GM11168 (cell line): ENCODE results near the gene CNN2.
"Not testable (repeated sequence)": the region's sequence is repeated elsewhere in the genome, so short reads cannot be mapped to it uniquely, and the experiment has no call there.

Experiments used
- in situ Hi-C: fragments of 300-500 bp; cut with MboI; formaldehyde crosslinking; loops from one replicate; pipeline ENCODE4 v1.12.0; 2022; ENCODE audit warnings: low sequenced_read_pairs; ENCODE audit not compliant: unreplicated experiment

CNN2 gene

DNA sequence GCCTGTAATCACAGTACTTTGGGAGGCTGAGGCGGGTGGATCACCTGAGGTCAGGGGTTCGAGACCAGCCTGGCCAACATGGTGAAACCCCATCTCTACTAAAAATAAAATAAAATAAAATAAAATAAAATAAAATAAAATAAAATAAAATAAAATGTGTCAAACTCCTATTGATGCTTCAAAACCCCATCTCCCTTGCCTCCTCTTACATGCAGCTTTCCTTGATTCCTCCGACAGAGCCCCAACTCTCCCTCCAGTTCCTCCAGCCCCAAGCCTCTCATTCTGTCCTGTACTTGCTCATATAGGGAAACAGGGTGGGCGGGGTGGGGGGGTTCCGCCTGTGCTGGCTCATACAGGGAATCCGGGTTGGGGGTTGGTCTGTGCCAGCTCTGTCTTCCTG, 1.3 kb upstream of the CNN2 start:
- in situ Hi-C loops: not testable (repeated sequence)

DNA sequence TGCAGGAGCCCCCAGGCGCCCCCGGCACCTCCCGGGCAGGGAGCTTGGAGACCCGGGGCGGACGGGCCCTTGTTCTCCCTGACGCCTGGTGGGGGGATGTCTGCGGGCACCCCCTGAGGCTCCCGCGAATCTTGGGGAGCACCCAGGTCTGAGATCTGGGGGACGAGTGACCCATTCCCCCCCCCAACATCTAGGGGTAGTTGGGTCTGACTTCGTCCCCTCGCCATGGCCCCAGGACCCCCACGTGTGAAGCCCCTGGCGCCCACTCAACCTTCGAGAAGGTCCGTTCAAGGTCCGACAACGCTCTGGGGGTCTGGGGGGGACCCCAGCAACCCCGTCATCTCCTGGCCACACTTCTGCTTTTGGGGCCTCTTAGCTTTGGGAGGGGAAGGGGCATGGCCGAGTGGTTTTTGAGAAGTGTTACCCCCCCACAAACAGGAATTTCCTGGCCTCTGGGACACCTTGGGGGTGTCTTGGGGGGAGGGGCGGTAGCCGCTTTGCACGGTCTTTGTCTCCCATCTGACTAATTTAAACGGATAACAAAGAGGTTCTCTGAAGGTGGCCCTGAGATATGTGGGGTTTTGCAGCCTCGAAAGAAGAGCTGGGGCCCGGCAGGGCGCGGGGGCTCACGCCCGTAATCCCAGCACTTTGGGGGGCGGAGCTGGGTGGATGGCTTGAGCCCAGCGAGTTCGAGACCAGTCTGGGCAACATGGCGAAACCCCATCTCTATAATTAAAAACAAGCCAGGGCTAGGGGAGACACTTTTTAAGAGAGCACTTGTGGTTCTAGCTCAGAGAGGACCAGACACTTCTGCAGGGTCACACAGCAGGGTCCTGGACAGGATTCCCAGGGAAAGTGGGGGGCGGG, 608 bp downstream of the CNN2 start:
- in situ Hi-C loops: no loop called here

GRCh38 chr19:1027650-1028061, 1.2 kb downstream of the CNN2 start:
- in situ Hi-C loops: no loop called here

- in situ Hi-C loops: no loop called here
These were observed 1.9 kb downstream of the CNN2 start for GRCh38 chr19:1028062-1028926.

DNA sequence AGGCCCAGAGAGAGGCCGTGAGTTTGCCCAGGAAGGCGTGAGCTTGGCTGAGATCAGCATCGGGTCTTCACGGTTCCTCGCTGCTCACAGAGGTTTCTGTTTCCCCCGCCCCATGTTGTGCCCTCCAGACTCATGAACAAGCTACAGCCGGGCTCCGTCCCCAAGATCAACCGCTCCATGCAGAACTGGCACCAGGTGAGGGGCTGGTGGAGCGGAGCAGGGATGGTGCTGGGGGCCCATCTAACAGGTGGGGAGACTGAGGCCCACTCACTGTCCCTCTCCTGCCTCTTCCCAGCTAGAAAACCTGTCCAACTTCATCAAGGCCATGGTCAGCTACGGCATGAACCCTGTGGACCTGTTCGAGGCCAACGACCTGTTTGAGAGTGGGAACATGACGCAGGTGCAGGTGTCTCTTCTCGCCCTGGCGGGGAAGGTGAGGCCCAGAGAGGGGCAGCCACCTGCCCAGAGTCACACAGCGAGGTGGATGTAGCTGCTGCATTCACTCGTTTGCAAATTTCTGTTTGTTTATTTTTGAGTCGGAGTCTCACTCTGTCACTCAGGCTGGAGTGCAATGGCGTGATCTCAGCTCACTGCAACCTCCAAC, 6.0 kb downstream of the CNN2 start:
- in situ Hi-C loops: no loop called here

GRCh38 chr19:1035998-1036621, 9.7 kb downstream of the CNN2 start:
- in situ Hi-C loops: no loop called here

GRCh38 chr19:1037621-1038064, 11.2 kb downstream of the CNN2 start:
- in situ Hi-C loops: no loop called here

- in situ Hi-C loops: no loop called here
These were observed 12.7 kb downstream of the CNN2 start for GRCh38 chr19:1038978-1039645.

DNA sequence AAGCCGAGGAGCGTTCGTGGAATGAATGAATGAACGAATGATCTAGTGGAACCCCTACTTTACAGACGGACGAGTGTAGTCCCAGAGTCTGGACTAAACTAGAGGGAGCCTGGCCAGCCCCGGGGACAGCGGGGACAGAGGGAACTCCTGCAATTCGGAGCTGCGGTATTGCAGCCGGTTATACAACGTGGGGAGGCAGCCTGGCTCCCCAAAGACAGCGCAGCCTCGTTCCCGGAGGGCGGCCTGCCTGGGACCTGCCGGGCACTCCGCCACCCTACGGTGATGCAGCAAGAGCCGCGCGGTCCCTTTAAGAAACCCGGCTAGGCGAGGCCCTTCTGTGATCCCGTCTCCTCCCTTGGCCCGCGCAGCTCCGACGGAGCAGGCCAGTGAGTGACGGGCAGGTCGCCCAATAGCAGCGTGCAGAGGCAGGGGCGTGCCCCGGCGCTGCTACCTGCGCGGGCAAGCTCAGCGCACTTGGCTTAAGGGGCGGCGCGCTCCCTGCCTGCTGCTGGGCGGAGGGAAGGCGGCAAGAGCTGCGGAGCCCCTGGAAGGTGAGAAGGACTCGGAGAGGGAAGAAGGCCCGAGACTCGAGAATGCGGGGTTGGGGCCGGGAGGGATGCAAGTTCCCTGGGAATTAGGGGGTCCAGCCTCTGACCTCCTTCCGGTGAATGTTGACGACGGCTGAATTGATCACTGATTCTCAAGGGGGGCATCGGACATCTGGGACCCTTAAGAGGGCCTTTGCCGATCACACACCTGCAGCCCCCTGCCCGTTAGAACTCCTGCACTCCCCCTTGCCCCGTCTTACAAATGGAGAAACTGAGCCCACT, 13.5 kb downstream of the CNN2 start, which contains the start of gene ABCA7:
TSS of gene ABCA7 (plus strand) at position 462 of the 830 bp plus-strand sequence. CDS start 1,255 bp downstream, outside the sequence.
- in situ Hi-C loops: no loop called here

GRCh38 chr19:1040476-1041271, 14.3 kb downstream of the CNN2 start:
- in situ Hi-C loops: no loop called here

DNA sequence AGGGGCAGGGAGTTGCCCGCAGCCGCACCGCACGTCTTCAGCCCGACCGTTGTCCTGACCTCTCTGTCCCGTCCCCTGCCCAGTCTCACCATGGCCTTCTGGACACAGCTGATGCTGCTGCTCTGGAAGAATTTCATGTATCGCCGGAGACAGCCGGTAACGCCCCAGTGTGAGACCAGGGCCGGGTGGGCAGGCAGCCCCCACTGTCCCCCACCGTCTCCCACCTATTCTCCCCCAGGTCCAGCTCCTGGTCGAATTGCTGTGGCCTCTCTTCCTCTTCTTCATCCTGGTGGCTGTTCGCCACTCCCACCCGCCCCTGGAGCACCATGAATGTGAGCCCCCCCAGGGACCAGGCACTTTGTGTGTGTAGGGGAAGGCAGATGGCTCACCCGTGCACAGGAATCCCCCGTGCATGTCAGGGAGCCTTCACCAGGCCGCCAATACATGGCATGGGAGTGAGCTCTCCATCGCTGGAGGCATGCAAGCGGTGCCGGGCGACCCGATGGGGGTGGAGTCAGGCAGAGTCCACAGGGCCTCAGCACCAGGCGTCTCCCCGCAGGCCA, 14.9 kb downstream of the CNN2 start:
- in situ Hi-C loops: no loop called here

GRCh38 chr19:1041835-1042685, 15.7 kb downstream of the CNN2 start:
- in situ Hi-C loops: no loop called here

- in situ Hi-C loops: no loop called here
These were observed 16.5 kb downstream of the CNN2 start for GRCh38 chr19:1042689-1043511.

GRCh38 chr19:1045247-1045603, 18.8 kb downstream of the CNN2 start:
- in situ Hi-C loops: no loop called here

- in situ Hi-C loops: no loop called here
These were observed 19.8 kb downstream of the CNN2 start for GRCh38 chr19:1046117-1046626.
